IPS-15b (cell line): ENCODE results near the gene CFD.

ENCODE experiments used
- H3K27me3 ChIP-seq: one replicate; pipeline ENCODE4 v1.6.1; 2013; ENCODE audit warnings: low read length; ENCODE audit not compliant: control insufficient read depth, insufficient read depth
- H3K36me3 ChIP-seq: one replicate; pipeline ENCODE4 v1.6.1; 2013; ENCODE audit warnings: low read length; ENCODE audit not compliant: control insufficient read depth, insufficient read depth
- H3K4me1 ChIP-seq: one replicate; pipeline ENCODE4 v1.6.1; 2013; ENCODE audit warnings: mild to moderate bottlenecking, low read length; ENCODE audit not compliant: control insufficient read depth, insufficient read depth
- H3K4me3 ChIP-seq: one replicate; pipeline ENCODE4 v1.5.1; 2013; ENCODE audit warnings: low read depth, low read length
- H3K9ac ChIP-seq: one replicate; pipeline ENCODE4 v1.6.1; 2013; ENCODE audit warnings: low read depth, mild to moderate bottlenecking, low read length
- H3K9me3 ChIP-seq: one replicate; pipeline ENCODE4 v1.6.1; 2013; ENCODE audit warnings: mild to moderate bottlenecking, low read length; ENCODE audit not compliant: control insufficient read depth, insufficient read depth

The CFD gene

DNA sequence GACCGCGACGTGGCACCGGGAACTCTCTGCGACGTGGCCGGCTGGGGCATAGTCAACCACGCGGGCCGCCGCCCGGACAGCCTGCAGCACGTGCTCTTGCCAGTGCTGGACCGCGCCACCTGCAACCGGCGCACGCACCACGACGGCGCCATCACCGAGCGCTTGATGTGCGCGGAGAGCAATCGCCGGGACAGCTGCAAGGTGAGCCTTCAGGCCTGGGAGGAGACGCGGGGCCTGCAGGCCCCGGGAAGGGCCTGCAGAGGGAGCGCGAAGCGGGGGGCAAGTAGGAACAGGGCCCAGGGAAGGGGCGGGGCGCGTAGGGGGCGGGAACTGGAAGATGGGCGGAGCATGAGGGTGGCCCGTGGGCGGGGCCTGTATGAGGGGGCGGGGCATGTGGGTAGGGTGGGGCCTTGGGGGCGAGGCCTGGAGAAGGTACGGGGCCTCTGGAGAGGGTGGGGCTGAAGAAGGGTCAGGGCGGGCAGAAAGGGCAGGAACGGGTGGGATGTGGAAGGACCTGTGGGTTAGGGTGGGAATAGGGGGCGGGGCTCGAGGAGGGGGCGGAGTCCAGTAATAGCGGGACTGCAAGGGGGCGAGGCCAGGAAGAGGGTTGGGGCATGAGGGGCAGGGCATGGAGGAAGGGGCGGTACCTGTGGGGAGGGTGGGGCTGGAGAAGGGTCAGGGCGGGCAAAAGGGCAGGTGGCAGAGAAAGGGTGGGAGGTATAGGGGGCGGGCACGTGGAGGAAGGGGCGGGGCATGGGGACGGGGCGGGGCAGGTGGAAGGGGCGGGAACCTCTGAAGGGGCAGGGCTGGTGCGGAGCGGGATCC is 2.5 kb downstream of the CFD start:
- Histone ChIP-seq H3K27me3 (peaks cover 5% of the 10 kb centered on the region), H3K9ac (no peak overlapping the region), H3K4me3 (peak overlapping the region; percentile 49), H3K36me3 (no peaks in the 10 kb centered on the region), H3K4me1 (no peaks in the 10 kb centered on the region), H3K9me3 (no peaks in the 10 kb centered on the region)

GRCh38 chr19:862581-863314 is 3.3 kb downstream of the CFD start:
- H3K27me3 ChIP-seq, result peaks cover 5% of the 10 kb centered on the region
- H3K9ac ChIP-seq, result no peak overlapping the region
- peaks cover 1% of the 10 kb centered on the region for H3K36me3 ChIP-seq
- H3K9me3 ChIP-seq, result no peaks in the 10 kb centered on the region
- peak overlapping the region; percentile 49 for H3K4me3 ChIP-seq
- no peaks in the 10 kb centered on the region for H3K4me1 ChIP-seq

- H3K4me1 ChIP-seq, result no peaks in the 10 kb centered on the region
- no peak overlapping the region for H3K9ac ChIP-seq
- peaks cover 5% of the 10 kb centered on the region for H3K27me3 ChIP-seq
- peak overlapping the region; percentile 49 for H3K4me3 ChIP-seq
- H3K9me3 ChIP-seq, result no peaks in the 10 kb centered on the region
- peaks cover 6% of the 10 kb centered on the region for H3K36me3 ChIP-seq
Measured at GRCh38 chr19:863315-863620, 3.8 kb downstream of the CFD start.

DNA sequence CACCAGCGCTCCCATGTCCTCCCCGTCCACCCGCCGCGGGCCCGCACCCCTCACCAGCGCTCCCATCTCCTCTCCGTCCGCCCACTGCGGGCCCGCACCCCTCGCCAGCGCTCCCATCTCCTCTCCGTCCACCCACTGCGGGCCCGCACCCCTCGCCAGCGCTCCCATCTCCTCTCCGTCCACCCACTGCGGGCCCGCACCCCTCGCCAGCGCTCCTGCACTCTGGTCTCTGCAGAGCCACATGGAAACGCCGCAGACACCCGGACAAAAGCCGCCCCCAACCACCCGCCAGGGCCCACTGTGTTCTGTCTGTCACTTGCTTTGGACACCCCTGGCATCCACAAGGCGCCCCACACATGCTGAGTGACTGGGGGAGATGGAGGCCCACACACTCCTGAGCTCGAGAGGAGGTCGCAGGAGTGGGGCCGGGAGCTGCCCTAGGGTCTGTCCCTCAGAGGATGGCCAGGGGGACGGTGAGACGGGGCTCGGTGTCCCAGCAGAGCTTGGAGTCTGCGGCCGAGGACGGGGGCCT is 7.4 kb downstream of the CFD start:
- Histone ChIP-seq H3K27me3 (no peaks in the 10 kb centered on the region), H3K36me3 (peaks cover 21% of the 10 kb centered on the region), H3K9ac (no peak overlapping the region)

GRCh38 chr19:867301-867793 is 7.9 kb downstream of the CFD start:
- Histone ChIP-seq H3K4me1 (peaks cover 2% of the 10 kb centered on the region), H3K9me3 (no peaks in the 10 kb centered on the region), H3K36me3 (peaks cover 21% of the 10 kb centered on the region), H3K27me3 (no peaks in the 10 kb centered on the region), H3K4me3 (no peak overlapping the region), H3K9ac (no peak overlapping the region)

More for the DNA sequence above, 7.4 kb downstream of the CFD start:
- no peaks in the 10 kb centered on the region for H3K4me1 ChIP-seq
- H3K4me3 ChIP-seq, result no peak overlapping the region
- H3K9me3 ChIP-seq, result no peaks in the 10 kb centered on the region

DNA sequence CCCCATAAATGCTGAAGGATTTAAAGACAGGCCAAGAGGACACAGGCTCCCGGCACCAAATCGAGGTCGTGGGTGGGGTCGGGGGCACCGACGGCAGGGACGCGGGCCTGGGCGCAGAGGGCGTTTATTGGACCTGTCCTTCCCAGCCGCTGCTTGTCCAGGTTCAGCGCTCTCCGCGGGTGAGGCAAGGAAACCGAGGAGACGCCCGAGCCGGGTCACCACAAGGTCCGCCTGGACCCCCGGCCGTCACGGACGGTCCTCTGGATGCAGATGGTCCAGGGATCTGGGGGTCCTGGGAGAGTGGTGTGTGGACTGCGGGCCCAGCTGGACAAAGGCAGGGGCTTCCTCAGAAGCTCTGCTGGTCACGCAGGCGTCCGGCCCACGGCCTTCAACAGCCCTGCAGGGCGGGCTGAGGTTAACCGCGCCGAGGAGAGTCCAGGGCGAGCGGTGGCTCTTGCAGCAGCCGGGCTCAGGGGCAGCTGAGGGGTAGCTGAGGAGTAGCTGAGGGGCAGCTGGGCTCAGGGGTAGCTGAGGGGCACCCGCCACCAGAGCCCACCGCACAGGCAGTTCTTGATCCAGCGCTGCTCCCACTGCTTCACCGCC is 8.5 kb downstream of the CFD start:
- no peaks in the 10 kb centered on the region for H3K9me3 ChIP-seq
- H3K9ac ChIP-seq, result no peak overlapping the region
- peaks cover 2% of the 10 kb centered on the region for H3K4me1 ChIP-seq
- no peaks in the 10 kb centered on the region for H3K27me3 ChIP-seq
- no peak overlapping the region for H3K4me3 ChIP-seq
- H3K36me3 ChIP-seq, result peaks cover 21% of the 10 kb centered on the region

DNA sequence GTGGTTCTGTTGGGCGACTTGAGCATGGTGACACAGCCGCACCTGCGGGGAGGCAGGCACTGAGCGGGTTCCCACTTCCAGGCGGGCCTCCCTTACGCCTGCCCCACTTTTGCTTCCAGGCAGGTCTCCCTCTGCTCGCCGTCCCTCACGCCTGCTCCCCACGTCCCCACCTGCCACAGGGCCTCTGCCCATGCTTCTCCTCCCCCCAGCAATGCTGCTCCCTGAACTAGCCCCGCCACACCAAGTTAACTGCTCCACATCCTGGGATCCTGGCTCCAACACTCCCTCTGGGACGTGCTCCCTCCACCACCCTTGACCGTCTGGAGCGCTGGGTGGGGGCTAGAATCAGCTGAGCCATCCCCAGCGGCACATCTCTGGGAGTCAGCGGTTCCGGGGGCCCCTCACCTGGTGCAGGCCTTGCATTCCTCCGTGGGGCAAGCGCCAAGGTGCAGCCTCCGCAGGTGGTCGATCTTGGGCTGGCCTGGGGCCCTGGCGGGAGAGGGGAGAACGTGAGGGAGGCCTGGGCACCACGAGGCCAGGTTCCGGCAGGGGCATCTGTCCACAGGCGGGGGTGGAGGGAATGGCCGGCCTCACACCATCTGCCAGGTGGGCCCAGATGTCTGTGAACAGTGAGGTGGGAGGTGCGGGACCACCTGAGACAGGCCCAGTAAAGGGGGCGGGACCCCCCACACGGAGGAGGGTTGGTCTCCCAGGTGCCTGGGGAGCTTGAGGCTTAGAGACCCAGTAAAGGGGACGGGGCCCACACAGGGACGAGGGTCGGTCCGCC is 9.2 kb downstream of the CFD start:
- Histone ChIP-seq H3K36me3 (peaks cover 24% of the 10 kb centered on the region), H3K9me3 (no peaks in the 10 kb centered on the region), H3K4me1 (peaks cover 2% of the 10 kb centered on the region), H3K4me3 (no peak overlapping the region), H3K27me3 (no peaks in the 10 kb centered on the region), H3K9ac (no peak overlapping the region)

- Histone ChIP-seq H3K9ac (no peak overlapping the region), H3K9me3 (no peaks in the 10 kb centered on the region), H3K4me1 (peaks cover 2% of the 10 kb centered on the region), H3K27me3 (no peaks in the 10 kb centered on the region), H3K36me3 (peaks cover 29% of the 10 kb centered on the region), H3K4me3 (no peak overlapping the region)
Measured at GRCh38 chr19:869245-870177, 10.0 kb downstream of the CFD start.

- H3K36me3 ChIP-seq, result peaks cover 32% of the 10 kb centered on the region
- H3K9me3 ChIP-seq, result no peaks in the 10 kb centered on the region
- H3K27me3 ChIP-seq, result no peaks in the 10 kb centered on the region
- H3K4me3 ChIP-seq, result no peak overlapping the region
- no peak overlapping the region for H3K9ac ChIP-seq
- H3K4me1 ChIP-seq, result peaks cover 2% of the 10 kb centered on the region
Measured at GRCh38 chr19:870314-870713, 10.8 kb downstream of the CFD start.

DNA sequence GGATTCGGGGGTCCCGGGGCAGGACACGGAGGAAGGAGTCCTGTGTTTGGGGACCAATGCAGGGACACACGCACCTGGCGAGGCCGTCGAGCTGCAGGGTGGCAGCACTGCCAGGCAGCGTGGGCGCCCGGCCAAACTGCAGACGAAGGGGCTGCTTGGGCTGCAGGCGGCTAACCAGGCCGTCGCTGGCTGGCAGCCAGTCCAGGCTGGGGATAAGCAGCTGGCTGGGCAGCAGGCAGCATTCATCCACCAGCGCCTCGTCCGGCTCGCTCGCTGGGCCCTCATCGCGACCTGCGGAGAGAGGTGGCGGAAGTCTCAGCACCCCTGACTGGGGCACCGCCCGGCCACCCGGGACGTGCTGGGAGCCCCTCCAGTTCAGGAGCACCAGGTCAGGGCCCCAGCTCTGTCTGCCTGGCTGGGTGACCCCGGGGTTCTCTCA is 11.5 kb downstream of the CFD start:
- H3K27me3 ChIP-seq, result no peaks in the 10 kb centered on the region
- H3K36me3 ChIP-seq, result peaks cover 36% of the 10 kb centered on the region
- no peak overlapping the region for H3K4me3 ChIP-seq
- no peaks in the 10 kb centered on the region for H3K9me3 ChIP-seq
- peaks cover 2% of the 10 kb centered on the region for H3K4me1 ChIP-seq
- no peak overlapping the region for H3K9ac ChIP-seq
